ENCODE measurements around the gene KCNE2.

KCNE2 gene

GRCh38 chr21:34340061-34340460 lies 23.7 kb upstream of the KCNE2 start:
- no peak for TF ChIP-seq CTCF (IDR thresholded peaks at IDR 0.05; ENCODE audit: control insufficient read depth, insufficient read depth, low read depth, low read length, missing control alignments)
- DNase-seq (ENCODE audit: low read depth): no peak
- H3K4me3 ChIP-seq (ENCODE audit: control insufficient read depth, low read depth, low read length): no peak overlapping the region

- no peak for DNase-seq (ENCODE audit: low read depth)
- H3K4me3 ChIP-seq (ENCODE audit: control insufficient read depth, low read depth, low read length): no peak overlapping the region
- no peak for TF ChIP-seq CTCF (IDR thresholded peaks at IDR 0.05; ENCODE audit: control insufficient read depth, insufficient read depth, low read depth, low read length, missing control alignments)
Observed at GRCh38 chr21:34342476-34342875, 21.3 kb upstream of the KCNE2 start.

GRCh38 chr21:34343347-34343746 lies 20.5 kb upstream of the KCNE2 start:
- TF ChIP-seq CTCF (IDR thresholded peaks at IDR 0.05; ENCODE audit: control insufficient read depth, insufficient read depth, low read depth, low read length, missing control alignments): no peak
- no peak overlapping the region for H3K4me3 ChIP-seq (ENCODE audit: control insufficient read depth, low read depth, low read length)
- no peak for DNase-seq (ENCODE audit: low read depth)

GRCh38 chr21:34343838-34344381 lies 19.9 kb upstream of the KCNE2 start:
- no peak for DNase-seq (ENCODE audit: low read depth)
- TF ChIP-seq CTCF (IDR thresholded peaks at IDR 0.05; ENCODE audit: control insufficient read depth, insufficient read depth, low read depth, low read length, missing control alignments): no peak
- no peak overlapping the region for H3K4me3 ChIP-seq (ENCODE audit: control insufficient read depth, low read depth, low read length)

GRCh38 chr21:34344584-34344983 lies 19.2 kb upstream of the KCNE2 start:
- no peak overlapping the region for H3K4me3 ChIP-seq (ENCODE audit: control insufficient read depth, low read depth, low read length)
- no peak for TF ChIP-seq CTCF (IDR thresholded peaks at IDR 0.05; ENCODE audit: control insufficient read depth, insufficient read depth, low read depth, low read length, missing control alignments)
- DNase-seq (ENCODE audit: low read depth): no peak

GRCh38 chr21:34345091-34345871 lies 18.5 kb upstream of the KCNE2 start:
- no peak overlapping the region for H3K4me3 ChIP-seq (ENCODE audit: control insufficient read depth, low read depth, low read length)
- DNase-seq (ENCODE audit: low read depth): no peak
- no peak for TF ChIP-seq CTCF (IDR thresholded peaks at IDR 0.05; ENCODE audit: control insufficient read depth, insufficient read depth, low read depth, low read length, missing control alignments)

All from AG09309 (cell line).